HepG2 (cell line): ENCODE results near the gene TMEM139. TPM values are rescaled to one million over a fixed set of nuclear protein-coding genes. Genes with fewer than 3 reads are reported as not detected.

Experiments used
- ARID3A ChIP-seq: IDR thresholded peaks from 2 replicates; pipeline ENCODE4 v1.6.1; 2012; ENCODE audit warnings: low read depth, low read length, improper control_type of control experiment
- ATAD3A ChIP-seq: sonication (generic); formaldehyde crosslinking; IDR thresholded peaks from 2 replicates; pipeline ENCODE4 v1.4.0; 2020; ENCODE audit warnings: missing genetic modification reagents
- ATF1 ChIP-seq: IDR thresholded peaks from 2 replicates; pipeline ENCODE4 v1.6.1; 2016; ENCODE audit warnings: mild to moderate bottlenecking, control low read depth
- CHCHD3 ChIP-seq: sonication (generic); formaldehyde crosslinking; IDR thresholded peaks from 2 replicates; pipeline ENCODE4 v1.8.0; 2022; ENCODE audit warnings: mild to moderate bottlenecking, missing genetic modification reagents, moderate library complexity
- KAT2B ChIP-seq: fragments of 150-350 bp; IDR thresholded peaks from 2 replicates; pipeline ENCODE4 v1.6.1; 2014; ENCODE audit warnings: low read depth, low read length, borderline replicate concordance
- KDM6A ChIP-seq: IDR thresholded peaks from 2 replicates; pipeline ENCODE4 v1.6.1; 2016; ENCODE audit warnings: low read depth
- LRRFIP1 ChIP-seq: sonication (generic); formaldehyde crosslinking; conservative IDR thresholded peaks from 2 replicates; pipeline ENCODE4 v1.4.0; 2020; ENCODE audit warnings: missing genetic modification reagents
- NFIB ChIP-seq: sonication (generic); formaldehyde crosslinking; IDR thresholded peaks from 2 replicates; pipeline ENCODE4 v1.9.0; 2021; ENCODE audit warnings: missing genetic modification reagents, mild to moderate bottlenecking, borderline replicate concordance
- NR3C1 ChIP-seq: sonication (generic); formaldehyde crosslinking; IDR thresholded peaks from 2 replicates; pipeline ENCODE4 v1.4.0; 2020; ENCODE audit warnings: missing genetic modification reagents
- TAF15 ChIP-seq: fragments of 200-400 bp; formaldehyde crosslinking; IDR thresholded peaks from one replicate; pipeline ENCODE4 v1.6.1; 2018; ENCODE audit warnings: mild to moderate bottlenecking, low read depth, low read length; ENCODE audit not compliant: poor library complexity, severe bottlenecking
- THAP11 ChIP-seq: IDR thresholded peaks from 2 replicates; pipeline ENCODE4 v1.6.1; 2016; ENCODE audit warnings: missing biosample characterization, missing genetic modification reagents
- ZFP36 ChIP-seq: fragments of 150-350 bp; IDR thresholded peaks from 2 replicates; pipeline ENCODE4 v1.6.1; 2018; ENCODE audit warnings: borderline replicate concordance, low read length, low read depth; ENCODE audit not compliant: partially characterized antibody
- ZNF121 ChIP-seq: sonication (generic); formaldehyde crosslinking; IDR thresholded peaks from 2 replicates; pipeline ENCODE4 v1.5.0; 2020; ENCODE audit warnings: mild to moderate bottlenecking, missing genetic modification reagents
- ZNF160 ChIP-seq: sonication (generic); formaldehyde crosslinking; IDR thresholded peaks from 2 replicates; pipeline ENCODE4 v1.8.0; 2022; ENCODE audit warnings: mild to moderate bottlenecking, inconsistent platforms, missing genetic modification reagents
- ZNF207 ChIP-seq: fragments of 450-650 bp; IDR thresholded peaks from 2 replicates; pipeline ENCODE4 v1.6.1; 2016; ENCODE audit warnings: antibody characterized with exemption, borderline replicate concordance
- ZNF260 ChIP-seq: sonication (generic); formaldehyde crosslinking; IDR thresholded peaks from 2 replicates; pipeline ENCODE4 v1.4.0; 2020; ENCODE audit warnings: missing genetic modification reagents, low read depth, mild to moderate bottlenecking, borderline replicate concordance
- ZNF496 ChIP-seq: sonication (generic); formaldehyde crosslinking; IDR thresholded peaks from 2 replicates; pipeline ENCODE4 v1.8.1; 2023; ENCODE audit warnings: mild to moderate bottlenecking, moderate library complexity, missing genetic modification reagents; ENCODE audit not compliant: insufficient replicate concordance
- ZNF710 ChIP-seq: sonication (generic); formaldehyde crosslinking; IDR thresholded peaks from 2 replicates; pipeline ENCODE4 v1.5.0; 2020; ENCODE audit warnings: mild to moderate bottlenecking, missing genetic modification reagents, borderline replicate concordance
- ZNF782 ChIP-seq: sonication (generic); formaldehyde crosslinking; IDR thresholded peaks from 2 replicates; pipeline ENCODE4 v1.4.0; 2020; ENCODE audit warnings: missing genetic modification reagents, mild to moderate bottlenecking, borderline replicate concordance
- ZSCAN31 ChIP-seq: sonication (generic); formaldehyde crosslinking; IDR thresholded peaks from 2 replicates; pipeline ENCODE4 v1.5.0; 2020; ENCODE audit warnings: low read depth, mild to moderate bottlenecking, missing genetic modification reagents
- polyA plus RNA-seq, 8 experiments: library from polyadenylated mRNA; depleted of rRNA in 3 of 8; stranded (reverse) in 7 of 8; unstranded in 1 of 8; fragments of >200 nt; fragmentation: Illumina TruSeq in 4 of 8; extraction: Trizol in 4 of 8; gene quantifications; 2 replicates each; pipeline versions ENCODE4 v1.2.1 to v1.2.3, GENCODE V29; 2011 to 2016; ENCODE audit warnings: low read depth in 4 of 8, missing spikeins in 1 of 8, mixed read lengths in 1 of 8; ENCODE audit not compliant: insufficient read depth in 1 of 8
- total RNA-seq, 5 experiments: library from RNA; depleted of rRNA; stranded (reverse); fragments of >200 nt; fragmentation: Illumina TruSeq; extraction: Trizol; gene quantifications; 2 replicates each; pipeline ENCODE4 v1.2.3, GENCODE V29; 2016; ENCODE audit warnings: low read depth in 1 of 5
- TF ChIP-seq, protein P1 (sequence below): sonication (generic); formaldehyde crosslinking; IDR thresholded peaks from 2 replicates; pipeline ENCODE4 v1.4.0; 2020; ENCODE audit warnings: mild to moderate bottlenecking, missing genetic modification reagents
- TF ChIP-seq, protein P2 (sequence below): sonication (generic); formaldehyde crosslinking; IDR thresholded peaks from 2 replicates; pipeline ENCODE4 v1.4.0; 2020; ENCODE audit warnings: mild to moderate bottlenecking, missing genetic modification reagents

TMEM139 gene
- total and polyA plus RNA-seq, 2 of the 13 experiments (the other 11 are each of a cell fraction or from before 2014, with no cell fraction given): 7.9 to 14.0 TPM

DNA sequence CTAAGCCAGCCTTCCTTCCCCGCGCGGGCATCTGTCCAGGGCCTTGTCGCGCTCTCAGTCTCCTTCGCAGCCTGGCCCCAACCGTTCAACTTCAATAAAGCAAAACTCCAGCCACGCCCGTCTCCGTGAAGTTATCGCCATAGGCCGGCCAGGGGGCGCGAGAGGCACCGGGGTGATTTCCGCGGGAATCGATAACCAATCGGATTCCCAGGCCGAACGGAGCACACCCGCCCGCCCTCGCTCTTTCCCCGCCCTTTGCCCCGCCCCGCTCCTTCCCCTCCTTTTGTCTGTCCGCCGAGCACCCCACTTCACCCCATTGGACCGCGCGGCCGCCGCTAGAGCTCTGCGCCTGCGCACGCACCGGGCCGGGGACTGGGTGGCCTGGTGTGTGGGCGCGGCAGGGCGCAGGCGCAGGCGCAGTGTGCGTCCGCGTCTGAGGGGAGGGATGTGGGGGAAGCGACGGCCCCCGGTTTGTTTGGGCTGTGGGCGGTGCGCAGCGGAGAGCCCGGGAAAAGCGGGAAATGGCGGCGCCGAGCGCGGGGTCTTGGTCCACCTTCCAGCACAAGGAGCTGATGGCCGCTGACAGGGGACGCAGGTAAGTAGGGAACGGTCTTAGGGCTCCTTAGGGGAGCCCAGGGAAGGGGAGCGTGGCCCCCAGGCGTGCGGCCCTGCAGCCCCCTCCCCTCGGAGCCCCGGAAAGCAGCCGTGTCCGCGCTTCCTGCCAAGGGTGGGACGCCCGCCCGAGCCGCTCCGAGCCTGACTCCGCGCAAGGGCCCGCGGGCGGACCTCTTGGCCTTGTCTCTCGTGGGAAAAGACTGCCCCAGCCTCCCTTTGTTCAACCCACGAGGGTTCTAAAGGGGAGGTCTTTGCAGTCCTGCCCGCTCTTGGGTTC lies 3.4 kb downstream of the TMEM139 start, which contains the start of gene CASP2 (continued):
- TF ChIP-seq NFIB (CRISPR knock-in tag): no peak
- TF ChIP-seq, protein P1, sequence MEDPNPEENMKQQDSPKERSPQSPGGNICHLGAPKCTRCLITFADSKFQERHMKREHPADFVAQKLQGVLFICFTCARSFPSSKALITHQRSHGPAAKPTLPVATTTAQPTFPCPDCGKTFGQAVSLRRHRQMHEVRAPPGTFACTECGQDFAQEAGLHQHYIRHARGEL: 0 out of 2 replicates have a peak, but pooled peaks have one; percentile 30
- TF ChIP-seq ZSCAN31 (CRISPR knock-in tag): peak; percentile 92
- no peak for TF ChIP-seq TAF15
- no peak for TF ChIP-seq ZNF496 (CRISPR knock-in tag)
- TF ChIP-seq ATF1: no peak
- no peak for TF ChIP-seq ARID3A
- no peak for TF ChIP-seq KAT2B
- no peak for TF ChIP-seq LRRFIP1 (CRISPR knock-in tag)
- no peak for TF ChIP-seq KDM6A (CRISPR knock-in tag)
- 0 out of 2 replicates have a peak, but pooled peaks have one; percentile 34 for TF ChIP-seq ZNF782 (CRISPR knock-in tag)
- no peak for TF ChIP-seq CHCHD3
- TF ChIP-seq ZNF160 (CRISPR knock-in tag): no peak
- TF ChIP-seq, protein P2, sequence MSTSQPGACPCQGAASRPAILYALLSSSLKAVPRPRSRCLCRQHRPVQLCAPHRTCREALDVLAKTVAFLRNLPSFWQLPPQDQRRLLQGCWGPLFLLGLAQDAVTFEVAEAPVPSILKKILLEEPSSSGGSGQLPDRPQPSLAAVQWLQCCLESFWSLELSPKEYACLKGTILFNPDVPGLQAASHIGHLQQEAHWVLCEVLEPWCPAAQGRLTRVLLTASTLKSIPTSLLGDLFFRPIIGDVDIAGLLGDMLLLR (CRISPR knock-in tag): 0 out of 2 replicates have a peak, but pooled peaks have one; percentile 8
- TF ChIP-seq ZNF207: no peak
- TF ChIP-seq NR3C1 (CRISPR knock-in tag): no peak
- TF ChIP-seq ZNF121 (CRISPR knock-in tag): peak; percentile 10; the same call in 1 of the 2 replicates
- TF ChIP-seq THAP11: peak; percentile 66
- peak; percentile 45; the same call in 1 of the 2 replicates for TF ChIP-seq ZNF710 (CRISPR knock-in tag)
- TF ChIP-seq ZFP36: no peak
- no peak for TF ChIP-seq ZNF260 (CRISPR knock-in tag)
- no peak for TF ChIP-seq ATAD3A (CRISPR knock-in tag)
